SJCRH30 (cell line): Measurements from ENCODE around the gene CCDC171. TPM values are rescaled to one million over a fixed set of nuclear protein-coding genes. Genes with fewer than 3 reads are reported as not detected.
"Not testable (repeated sequence)": the region's sequence is repeated elsewhere in the genome, so short reads cannot be mapped to it uniquely, and the experiment has no call there.

Experiments used
- DNase-seq, 2 experiments: peaks; one replicate each; pipeline ENCODE4 v3.0.0-alpha.2; 2015 to 2020
- H3K27ac ChIP-seq: fragments of 250-450 bp; sonication (Bioruptor Pico); 2 replicates; pipeline ENCODE4 v1.5.1; 2020; ENCODE audit warnings: mild to moderate bottlenecking, moderate library complexity
- H3K27me3 ChIP-seq: fragments of 250-450 bp; sonication (Bioruptor Pico); 2 replicates; pipeline ENCODE4 v1.5.1; 2020; ENCODE audit warnings: mild to moderate bottlenecking, moderate library complexity
- H3K36me3 ChIP-seq: fragments of 250-450 bp; sonication (Bioruptor Pico); 2 replicates; pipeline ENCODE4 v1.5.1; 2020; ENCODE audit warnings: mild to moderate bottlenecking, moderate library complexity
- H3K4me1 ChIP-seq: fragments of 250-450 bp; sonication (Bioruptor Pico); 2 replicates; pipeline ENCODE4 v1.5.1; 2020; ENCODE audit warnings: mild to moderate bottlenecking, moderate library complexity
- H3K4me3 ChIP-seq: fragments of 250-450 bp; sonication (Bioruptor Pico); 2 replicates; pipeline ENCODE4 v1.5.1; 2020; ENCODE audit warnings: mild to moderate bottlenecking, moderate library complexity
- H3K9me3 ChIP-seq: fragments of 250-450 bp; sonication (Bioruptor Pico); replicated peaks from 2 replicates; pipeline ENCODE4 v1.5.1; 2020; ENCODE audit warnings: mild to moderate bottlenecking, moderate library complexity
- total RNA-seq: library from RNA; depleted of rRNA; stranded (reverse); fragments of >200 nt; shearing (Covaris generic); gene quantifications from 2 replicates; pipeline ENCODE4 v1.2.3, GENCODE V29; 2014; rRNA removed

Gene CCDC171
- 1.9 and 2.4 TPM in 2 replicates for total RNA-seq

GRCh38 chr9:15552636-15553527 is at the start of gene CCDC171:
CCDC171 (plus strand) TSS chr9:15553043; CDS start chr9:15564089, 11,046 bp downstream.
- H3K4me3 ChIP-seq: peak within 1 kb of the TSS; percentile 61
- no peaks in the 10 kb centered on the region for H3K9me3 ChIP-seq
- H3K4me1 ChIP-seq: no peaks in the 10 kb centered on the region
- peak within 1 kb of the TSS; percentile 58 for H3K27ac ChIP-seq
- DNase-seq: peak; percentile 94
- no peaks in the 10 kb centered on the region for H3K27me3 ChIP-seq
- no peaks in the 10 kb centered on the region for H3K36me3 ChIP-seq

GRCh38 chr9:15505921-15506320 is 46.9 kb upstream of the CCDC171 start:
- Histone ChIP-seq H3K36me3 (peaks cover 56% of the 10 kb centered on the region), H3K4me3 (no peak overlapping the region), H3K4me1 (peaks cover 6% of the 10 kb centered on the region; the same call in 1 of the 2 replicates), H3K27ac (no peak overlapping the region), H3K9me3 (no peaks in the 10 kb centered on the region), H3K27me3 (no peaks in the 10 kb centered on the region)
- no peak for DNase-seq

GRCh38 chr9:15509931-15510788 is 42.7 kb upstream of the CCDC171 start:
- Histone ChIP-seq H3K27me3 (no peaks in the 10 kb centered on the region), H3K27ac (peak overlapping the region; percentile 98), H3K9me3 (no peaks in the 10 kb centered on the region), H3K4me3 (peak overlapping the region; percentile 98), H3K36me3 (peaks cover 31% of the 10 kb centered on the region), H3K4me1 (peaks cover 6% of the 10 kb centered on the region; the same call in 1 of the 2 replicates)
- DNase-seq: peak; percentile 47 to 57

- DNase-seq: peak; percentile 74 to 83
- Histone ChIP-seq H3K4me3 (peak within 1 kb of the TSS; percentile 98), H3K36me3 (peaks cover 23% of the 10 kb centered on the region), H3K9me3 (no peaks in the 10 kb centered on the region), H3K27ac (peak within 1 kb of the TSS; percentile 98), H3K4me1 (peaks cover 6% of the 10 kb centered on the region; the same call in 1 of the 2 replicates), H3K27me3 (no peaks in the 10 kb centered on the region)
Observed at GRCh38 chr9:15510789-15511575, 41.9 kb upstream of the CCDC171 start, which contains the start of gene PSIP1. PSIP1 (minus strand) TSS chr9:15510970; CDS start chr9:15510188, 782 bp downstream.

GRCh38 chr9:15512204-15512603 is 40.6 kb upstream of the CCDC171 start:
- no peak overlapping the region for H3K27ac ChIP-seq
- H3K27me3 ChIP-seq: no peaks in the 10 kb centered on the region
- no peaks in the 10 kb centered on the region for H3K9me3 ChIP-seq
- peaks cover 6% of the 10 kb centered on the region; the same call in 1 of the 2 replicates for H3K4me1 ChIP-seq
- H3K4me3 ChIP-seq: no peak overlapping the region
- DNase-seq: no peak
- H3K36me3 ChIP-seq: peaks cover 12% of the 10 kb centered on the region

- Histone ChIP-seq H3K27me3 (no peaks in the 10 kb centered on the region), H3K27ac (no peak overlapping the region), H3K4me1 (peaks cover 6% of the 10 kb centered on the region; the same call in 1 of the 2 replicates), H3K36me3 (peaks cover 5% of the 10 kb centered on the region), H3K4me3 (no peak overlapping the region), H3K9me3 (no peaks in the 10 kb centered on the region)
- DNase-seq: no peak
Observed at GRCh38 chr9:15512889-15513288, 40.0 kb upstream of the CCDC171 start.

GRCh38 chr9:15513335-15513734 is 39.5 kb upstream of the CCDC171 start:
- Histone ChIP-seq H3K36me3 (peaks cover under 1% of the 10 kb centered on the region; the same call in 1 of the 2 replicates), H3K4me3 (no peak overlapping the region), H3K9me3 (no peaks in the 10 kb centered on the region), H3K27me3 (no peaks in the 10 kb centered on the region), H3K27ac (no peak overlapping the region), H3K4me1 (peaks cover 6% of the 10 kb centered on the region; the same call in 1 of the 2 replicates)
- peak; percentile 18 to 40 for DNase-seq

GRCh38 chr9:15519831-15520230 is 33.0 kb upstream of the CCDC171 start:
- Histone ChIP-seq H3K4me1 (no peaks in the 10 kb centered on the region), H3K36me3 (no peaks in the 10 kb centered on the region), H3K9me3 (no peaks in the 10 kb centered on the region), H3K27me3 (no peaks in the 10 kb centered on the region), H3K27ac (no peak overlapping the region), H3K4me3 (no peak overlapping the region)
- DNase-seq: no peak

GRCh38 chr9:15521254-15521653 is 31.6 kb upstream of the CCDC171 start:
- Histone ChIP-seq H3K9me3 (no peaks in the 10 kb centered on the region), H3K27ac (no peak overlapping the region), H3K4me3 (no peak overlapping the region), H3K36me3 (no peaks in the 10 kb centered on the region), H3K4me1 (no peaks in the 10 kb centered on the region), H3K27me3 (no peaks in the 10 kb centered on the region)
- no peak for DNase-seq

GRCh38 chr9:15522130-15522755 is 30.6 kb upstream of the CCDC171 start:
- Histone ChIP-seq H3K36me3 (no peaks in the 10 kb centered on the region), H3K9me3 (no peaks in the 10 kb centered on the region), H3K4me3 (no peak overlapping the region), H3K4me1 (no peaks in the 10 kb centered on the region), H3K27ac (no peak overlapping the region), H3K27me3 (no peaks in the 10 kb centered on the region)
- no peak for DNase-seq

GRCh38 chr9:15524845-15525455 is 27.9 kb upstream of the CCDC171 start:
- no peaks in the 10 kb centered on the region for H3K4me1 ChIP-seq

GRCh38 chr9:15525958-15526357 is 26.9 kb upstream of the CCDC171 start:
- Histone ChIP-seq H3K27me3 (no peaks in the 10 kb centered on the region), H3K4me3 (no peak overlapping the region), H3K4me1 (no peaks in the 10 kb centered on the region), H3K27ac (no peak overlapping the region), H3K36me3 (no peaks in the 10 kb centered on the region), H3K9me3 (no peaks in the 10 kb centered on the region)
- DNase-seq: no peak

More at GRCh38 chr9:15524845-15525455, 27.9 kb upstream of the CCDC171 start:
- Histone ChIP-seq H3K27ac (no peak overlapping the region), H3K4me3 (no peak overlapping the region), H3K9me3 (no peaks in the 10 kb centered on the region), H3K27me3 (no peaks in the 10 kb centered on the region), H3K36me3 (no peaks in the 10 kb centered on the region)
- no peak for DNase-seq

GRCh38 chr9:15527035-15527434 is 25.8 kb upstream of the CCDC171 start:
- H3K4me1 ChIP-seq, H3K27me3 ChIP-seq: not testable (repeated sequence)

More at GRCh38 chr9:15527035-15527434, 25.8 kb upstream of the CCDC171 start:
- not testable (repeated sequence) for H3K27ac ChIP-seq, DNase-seq, H3K4me3 ChIP-seq, H3K9me3 ChIP-seq, H3K36me3 ChIP-seq
